KOPT-K1 (cell line): Measurements from ENCODE around the gene SLC16A1.
"Not testable (repeated sequence)": the region's sequence is repeated elsewhere in the genome, so short reads cannot be mapped to it uniquely, and the experiment has no call there.

Experiments used
- H3K27ac ChIP-seq: fragments of 200-600 bp; sonication (generic); 2 replicates; pipeline ENCODE4 v1.5.1; 2016; ENCODE audit warnings: antibody characterized with exemption, mild to moderate bottlenecking, low read depth, low read length; ENCODE audit not compliant: poor library complexity, severe bottlenecking
- H3K36me3 ChIP-seq: fragments of 200-600 bp; sonication (generic); 2 replicates; pipeline ENCODE4 v1.5.1; 2017; ENCODE audit warnings: antibody characterized with exemption, mild to moderate bottlenecking, low read length, moderate library complexity; ENCODE audit not compliant: insufficient read depth
- H3K9me3 ChIP-seq: fragments of 200-600 bp; sonication (generic); 2 replicates; pipeline ENCODE4 v1.5.1; 2017; ENCODE audit warnings: antibody characterized with exemption, low read length, mild to moderate bottlenecking; ENCODE audit not compliant: insufficient read depth, poor library complexity, severe bottlenecking

The SLC16A1 gene

GRCh38 chr1:112955773-112956543 is at the start of gene SLC16A1:
Gene SLC16A1 (minus strand): TSS chr1:112956196. CDS start chr1:112929308, 26,888 bp downstream.
- Histone ChIP-seq H3K9me3 (no peaks in the 10 kb centered on the region), H3K36me3 (peaks cover 24% of the 10 kb centered on the region), H3K27ac (peak within 1 kb of the TSS; percentile 89)

GRCh38 chr1:113003751-113004690 is 48.0 kb upstream of the SLC16A1 start:
- no peaks in the 10 kb centered on the region for H3K9me3 ChIP-seq
- H3K27ac ChIP-seq: no peak overlapping the region
- peaks cover 20% of the 10 kb centered on the region for H3K36me3 ChIP-seq

- H3K9me3 ChIP-seq: no peaks in the 10 kb centered on the region
- H3K36me3 ChIP-seq: peaks cover 26% of the 10 kb centered on the region
- H3K27ac ChIP-seq: no peak overlapping the region
Measured at GRCh38 chr1:113002297-113002696, 46.3 kb upstream of the SLC16A1 start.

GRCh38 chr1:112998592-112999235 is 42.7 kb upstream of the SLC16A1 start:
- H3K36me3 ChIP-seq: peaks cover 28% of the 10 kb centered on the region
- H3K9me3 ChIP-seq: no peaks in the 10 kb centered on the region
- no peak overlapping the region for H3K27ac ChIP-seq

GRCh38 chr1:112997781-112998180 is 41.8 kb upstream of the SLC16A1 start:
- Histone ChIP-seq H3K36me3 (peaks cover 28% of the 10 kb centered on the region), H3K27ac (no peak overlapping the region), H3K9me3 (no peaks in the 10 kb centered on the region)

- peaks cover 21% of the 10 kb centered on the region; the same call in 1 of the 2 replicates for H3K36me3 ChIP-seq
- H3K9me3 ChIP-seq: no peaks in the 10 kb centered on the region
- H3K27ac ChIP-seq: no peak overlapping the region
Measured at GRCh38 chr1:112995890-112996289, 39.9 kb upstream of the SLC16A1 start.

GRCh38 chr1:112995021-112995420 is 39.0 kb upstream of the SLC16A1 start:
- H3K27ac ChIP-seq: not testable (repeated sequence)
- H3K36me3 ChIP-seq: peaks cover 21% of the 10 kb centered on the region; the same call in 1 of the 2 replicates

GRCh38 chr1:112992780-112993179 is 36.8 kb upstream of the SLC16A1 start:
- Histone ChIP-seq H3K9me3 (no peaks in the 10 kb centered on the region), H3K36me3 (peaks cover 7% of the 10 kb centered on the region; the same call in 1 of the 2 replicates), H3K27ac (no peak overlapping the region)

More at GRCh38 chr1:112995021-112995420, 39.0 kb upstream of the SLC16A1 start:
- H3K9me3 ChIP-seq: not testable (repeated sequence)

GRCh38 chr1:112991402-112992120 is 35.6 kb upstream of the SLC16A1 start:
- H3K36me3 ChIP-seq: no peaks in the 10 kb centered on the region; the same call in 1 of the 2 replicates
- no peaks in the 10 kb centered on the region for H3K9me3 ChIP-seq
- H3K27ac ChIP-seq: no peak overlapping the region

- Histone ChIP-seq H3K27ac (no peak overlapping the region), H3K36me3 (no peaks in the 10 kb centered on the region), H3K9me3 (no peaks in the 10 kb centered on the region)
Measured at GRCh38 chr1:112990271-112990670, 34.3 kb upstream of the SLC16A1 start.

- no peak overlapping the region for H3K27ac ChIP-seq
- H3K9me3 ChIP-seq: no peaks in the 10 kb centered on the region
- no peaks in the 10 kb centered on the region for H3K36me3 ChIP-seq
Measured at GRCh38 chr1:112988367-112988766, 32.4 kb upstream of the SLC16A1 start.

- no peaks in the 10 kb centered on the region for H3K9me3 ChIP-seq
- H3K36me3 ChIP-seq: no peaks in the 10 kb centered on the region
- no peak overlapping the region for H3K27ac ChIP-seq
Measured at GRCh38 chr1:112985123-112985522, 29.1 kb upstream of the SLC16A1 start.

- Histone ChIP-seq H3K27ac (no peak overlapping the region), H3K9me3 (no peaks in the 10 kb centered on the region), H3K36me3 (no peaks in the 10 kb centered on the region)
Measured at GRCh38 chr1:112983537-112984131, 27.6 kb upstream of the SLC16A1 start.
